Measurements from ENCODE around the gene ANO1.

DNA sequence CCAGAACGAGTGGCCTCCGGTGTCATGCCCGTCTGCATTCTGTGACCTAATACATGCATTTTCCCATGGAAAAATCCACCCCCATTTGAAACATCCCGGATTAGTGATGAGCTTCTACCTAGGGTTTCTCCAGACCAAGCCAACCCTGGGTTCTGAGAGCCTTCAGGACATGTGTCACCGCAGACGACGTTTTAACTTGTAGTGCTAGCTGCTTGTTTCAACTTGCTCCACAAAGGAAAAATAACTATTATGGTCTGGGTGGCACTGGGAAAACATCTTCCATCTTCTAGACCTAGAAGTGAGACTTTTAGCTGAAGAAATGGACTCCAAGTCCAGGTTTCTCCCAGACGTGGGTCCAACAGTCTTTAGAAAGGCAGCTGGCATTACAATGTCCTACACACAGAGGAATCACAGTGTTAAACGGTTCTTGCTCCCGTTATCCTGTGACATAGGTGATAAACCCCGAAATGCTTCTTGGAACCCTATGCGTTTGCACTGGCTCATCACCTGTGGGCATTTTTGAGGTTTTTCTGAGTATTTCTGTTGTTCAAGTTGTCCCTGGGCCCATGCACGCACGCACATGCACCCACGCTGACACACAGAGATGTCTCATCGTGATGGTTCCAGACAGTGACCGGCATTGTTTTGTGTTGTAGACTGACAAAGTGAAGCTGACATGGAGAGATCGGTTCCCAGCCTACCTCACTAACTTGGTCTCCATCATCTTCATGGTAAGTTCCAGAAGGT is 78.3 kb downstream of the ANO1 start:
- TF ChIP-seq, protein P1, sequence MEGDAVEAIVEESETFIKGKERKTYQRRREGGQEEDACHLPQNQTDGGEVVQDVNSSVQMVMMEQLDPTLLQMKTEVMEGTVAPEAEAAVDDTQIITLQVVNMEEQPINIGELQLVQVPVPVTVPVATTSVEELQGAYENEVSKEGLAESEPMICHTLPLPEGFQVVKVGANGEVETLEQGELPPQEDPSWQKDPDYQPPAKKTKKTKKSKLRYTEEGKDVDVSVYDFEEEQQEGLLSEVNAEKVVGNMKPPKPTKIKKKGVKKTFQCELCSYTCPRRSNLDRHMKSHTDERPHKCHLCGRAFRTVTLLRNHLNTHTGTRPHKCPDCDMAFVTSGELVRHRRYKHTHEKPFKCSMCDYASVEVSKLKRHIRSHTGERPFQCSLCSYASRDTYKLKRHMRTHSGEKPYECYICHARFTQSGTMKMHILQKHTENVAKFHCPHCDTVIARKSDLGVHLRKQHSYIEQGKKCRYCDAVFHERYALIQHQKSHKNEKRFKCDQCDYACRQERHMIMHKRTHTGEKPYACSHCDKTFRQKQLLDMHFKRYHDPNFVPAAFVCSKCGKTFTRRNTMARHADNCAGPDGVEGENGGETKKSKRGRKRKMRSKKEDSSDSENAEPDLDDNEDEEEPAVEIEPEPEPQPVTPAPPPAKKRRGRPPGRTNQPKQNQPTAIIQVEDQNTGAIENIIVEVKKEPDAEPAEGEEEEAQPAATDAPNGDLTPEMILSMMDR (IDR thresholded peaks at IDR 0.05), result no peak
- no peak for TF ChIP-seq ZFX (IDR thresholded peaks at IDR 0.05; ENCODE audit: borderline replicate concordance)
